Adrenal gland (tissue), 5 donors: ENCODE data around the gene MYMK.

Experiments
- CTCF ChIP-seq, 6 experiments: fragments of 450-650 bp in 4 of 6; fragments of 200-600 bp in 2 of 6; sonication (generic) in 1 of 6; IDR thresholded peaks; 1 replicate in 5 of 6; 2 replicates in 1 of 6; pipeline versions ENCODE4 v1.5.1 to v1.8.0; 2016 to 2021; ENCODE audit warnings: antibody characterized with exemption in 6 of 6, mild to moderate bottlenecking in 2 of 6, moderate library complexity in 1 of 6
- POLR2A ChIP-seq, 2 donors: fragments of 450-650 bp; IDR thresholded peaks; one replicate each; pipeline ENCODE4 v1.6.1; 2017; ENCODE audit warnings: antibody characterized with exemption in 2 of 2, mild to moderate bottlenecking in 2 of 2, moderate library complexity in 1 of 2
- donor health status: DM: no; HTN: no; CAD: no.

GRCh38 chr9:133533857-133534256 lies 9.1 kb upstream of the MYMK start:
- TF ChIP-seq POLR2A (IDR thresholded peaks at IDR 0.05), result no peak
- no peak for TF ChIP-seq CTCF (IDR thresholded peaks at IDR 0.05)
